H1 (cell line): Measurements from ENCODE around the gene RNF26. TPM values are rescaled to one million over a fixed set of nuclear protein-coding genes. Genes with fewer than 3 reads are reported as not detected.

Source experiments
- ASH2L ChIP-seq: fragments of 200-600, 300-600 bp; sonication (generic); IDR thresholded peaks from one replicate; pipeline ENCODE4 v1.7.1; 2017; ENCODE audit warnings: low read length
- CEBPB ChIP-seq: IDR thresholded peaks from 2 replicates; pipeline ENCODE4 v1.6.1; 2012; ENCODE audit warnings: low read depth, low read length
- CHD7 ChIP-seq: fragments of 300-600 bp; sonication (generic); IDR thresholded peaks from 2 replicates; pipeline ENCODE4 v1.7.1; 2012; ENCODE audit warnings: low read length, moderate library complexity, mild to moderate bottlenecking, inconsistent platforms; ENCODE audit not compliant: insufficient replicate concordance
- CREB1 ChIP-seq: IDR thresholded peaks from 2 replicates; pipeline ENCODE4 v1.6.1; 2012; ENCODE audit warnings: inconsistent platforms
- KDM1A ChIP-seq: fragments of 200-600, 300-600 bp; sonication (generic); IDR thresholded peaks from 2 replicates; pipeline ENCODE4 v1.7.1; 2016; ENCODE audit warnings: mild to moderate bottlenecking, low read length, borderline replicate concordance
- NANOG ChIP-seq: IDR thresholded peaks from 2 replicates; pipeline ENCODE4 v1.6.1; 2011; ENCODE audit warnings: low read length, low read depth, mild to moderate bottlenecking, inconsistent platforms; ENCODE audit not compliant: insufficient read depth, poor library complexity, severe bottlenecking
- POLR2A ChIP-seq, 2 experiments: IDR thresholded peaks; 1 replicate in 1 of 2; 2 replicates in 1 of 2; pipeline ENCODE4 v1.6.1; 2011; ENCODE audit warnings: low read depth in 2 of 2, low read length in 2 of 2, mild to moderate bottlenecking in 2 of 2; ENCODE audit errors: control extremely low read depth in 1 of 2
- RXRA ChIP-seq: IDR thresholded peaks from 2 replicates; pipeline ENCODE4 v1.6.1; 2011; ENCODE audit warnings: low read depth, mild to moderate bottlenecking, low read length, moderate library complexity; ENCODE audit not compliant: insufficient read depth
- SP4 ChIP-seq: IDR thresholded peaks from 2 replicates; pipeline ENCODE4 v1.6.1; 2012; ENCODE audit warnings: low read length, inconsistent platforms
- TAF1 ChIP-seq: IDR thresholded peaks from 2 replicates; pipeline ENCODE4 v1.6.1; 2011; ENCODE audit warnings: mild to moderate bottlenecking, low read depth, low read length
- TAF7 ChIP-seq: optimal IDR thresholded peaks from 2 replicates; pipeline ENCODE3; 2011; ENCODE audit warnings: low read depth, mild to moderate bottlenecking, inconsistent platforms, low read length, moderate library complexity, borderline replicate concordance
- TBP ChIP-seq: IDR thresholded peaks from 2 replicates; pipeline ENCODE4 v1.6.1; 2011; ENCODE audit warnings: low read depth, low read length, improper control_type of control experiment
- polyA plus RNA-seq, 7 experiments: library from polyadenylated mRNA; depleted of rRNA in 3 of 7; stranded (reverse) in 5 of 7; unstranded in 2 of 7; fragments of >200 nt in 5 of 7; fragments of 200-250 nt in 2 of 7; gene quantifications; 1 replicate in 5 of 7; 2 replicates in 1 of 7; 4 replicates in 1 of 7; pipeline versions ENCODE4 v1.2.1 to v1.2.3, GENCODE V29; 2011 to 2013; ENCODE audit warnings: missing spikeins in 2 of 7, mixed read lengths in 2 of 7
- total RNA-seq: library from RNA; stranded (reverse); fragmentation: NEBNext Ultra II Directional; extraction: Animal tissue kit (Norgen Biotek cat#: 25700); gene quantifications from 2 replicates; pipeline ENCODE4 v1.2.1, GENCODE V29; 2021

Gene RNF26
- total and polyA plus RNA-seq, 2 of the 8 experiments (the other 6 are each of a cell fraction or from before 2014, with no cell fraction given) = 82.7 to 84.0 TPM

GRCh38 chr11:119320776-119321524, 13.4 kb upstream of the RNF26 start (continued):
- TF ChIP-seq CHD7 (no peak), SP4 (no peak), ASH2L (no peak), CEBPB (no peak), RXRA (no peak), CREB1 (no peak), KDM1A (no peak), TAF1 (peak; percentile 53; the same call in 1 of the 2 replicates), TAF7 (no peak), TBP (peak; percentile 52; the same call in 1 of the 2 replicates), POLR2A (IDR thresholded peaks at IDR 0.05; ENCODE audit: control extremely low read depth in 1 of 2, low read depth in 2 of 2, low read length in 2 of 2) (peak in 1 of 2 experiments; percentile 30; a peak in 1 of 3 replicates), NANOG (no peak)
